Measurements from ENCODE around the gene SQSTM1. TPM values are rescaled to one million over a fixed set of nuclear protein-coding genes. Genes with fewer than 3 reads are reported as not detected.
A peak's percentile ranks its signal among the peaks of the same experiment; 100 is the strongest.

SQSTM1 gene
- polyA plus RNA-seq, 2 of the 4 experiments (the other 2 are of a cell fraction), result 362 to 625 TPM

DNA sequence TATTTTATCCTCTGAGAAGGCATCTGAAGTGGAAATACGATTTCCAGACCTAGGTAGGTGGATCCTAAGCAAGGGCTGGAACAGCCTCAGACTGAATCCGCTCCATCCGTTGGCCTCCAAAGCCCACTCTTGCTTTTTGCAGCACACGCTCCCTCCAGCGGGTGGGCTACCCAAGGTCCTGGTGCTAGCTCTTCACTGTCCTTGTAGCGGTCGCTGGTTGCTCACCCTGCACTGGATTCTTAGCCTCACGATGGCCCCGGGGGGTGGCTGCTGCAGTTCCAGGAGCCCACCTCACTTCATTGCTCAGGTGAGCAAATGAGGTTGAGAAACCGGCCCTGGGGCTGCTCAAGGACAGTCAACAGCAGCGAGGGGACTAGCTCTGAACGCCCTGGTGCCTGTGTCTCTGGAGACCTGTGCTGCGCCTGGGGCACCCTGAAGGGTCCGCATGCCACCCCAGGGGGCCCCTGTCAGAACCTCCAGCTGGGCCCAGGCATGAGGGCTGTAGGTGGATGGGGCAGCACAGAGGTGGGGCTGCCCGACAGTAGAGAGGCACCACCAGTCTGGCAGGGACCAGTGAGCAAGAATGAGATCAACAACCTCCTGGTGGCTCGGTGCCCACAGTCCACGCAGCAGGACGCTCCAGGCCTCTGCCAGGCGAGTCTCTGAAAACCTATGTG is 18.4 kb upstream of the SQSTM1 start:
- Histone ChIP-seq H3K4me2 (no peak overlapping the region; the same call in 2 of the 3 replicates), H3K4me3 (no peak overlapping the region), H3K9me3 (no peaks in the 10 kb centered on the region), H3K27ac (peak overlapping the region in 1 of 2 experiments; percentile 99; a peak in 2 of 6 replicates), H3K4me1 (peaks cover 33% of the 10 kb centered on the region)
- DNase-seq (ENCODE audit: low read depth in 1 of 2, low spot score in 1 of 2) (no peak), FAIRE-seq (no peak), ATAC-seq (peak in 1 of 2 experiments; percentile 3; a peak in 3 of 6 replicates)
- 75% methylated on average over 14 of the region's 19 CpGs for WGBS (ENCODE audit: missing lambda C conversion rate)
- CTCF ChIA-PET, result interaction anchor here (0.5 to 6.2 kb wide), 36 partner anchors 10 to 291 kb away, joined by 3 to 86 read pairs (median 4); partner anchors contain the start of genes LTC4S, MRNIP, SQSTM1 and TBC1D9B
- POLR2A ChIA-PET, result interaction anchor here (1.0 to 1.9 kb wide), 2 partner anchors 18 to 20 kb away, joined by 4 to 9 read pairs; partner anchors contain the start of gene SQSTM1
- TF ChIP-seq, protein P1, sequence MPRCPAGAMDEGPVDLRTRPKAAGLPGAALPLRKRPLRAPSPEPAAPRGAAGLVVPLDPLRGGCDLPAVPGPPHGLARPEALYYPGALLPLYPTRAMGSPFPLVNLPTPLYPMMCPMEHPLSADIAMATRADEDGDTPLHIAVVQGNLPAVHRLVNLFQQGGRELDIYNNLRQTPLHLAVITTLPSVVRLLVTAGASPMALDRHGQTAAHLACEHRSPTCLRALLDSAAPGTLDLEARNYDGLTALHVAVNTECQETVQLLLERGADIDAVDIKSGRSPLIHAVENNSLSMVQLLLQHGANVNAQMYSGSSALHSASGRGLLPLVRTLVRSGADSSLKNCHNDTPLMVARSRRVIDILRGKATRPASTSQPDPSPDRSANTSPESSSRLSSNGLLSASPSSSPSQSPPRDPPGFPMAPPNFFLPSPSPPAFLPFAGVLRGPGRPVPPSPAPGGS (IDR thresholded peaks at IDR 0.05), result no peak
- TF ChIP-seq POLR2AphosphoS2 (conservative IDR thresholded peaks at IDR 0.05; ENCODE audit: low read length) (no peak), RAD21 (conservative IDR thresholded peaks at IDR 0.05 in 1 of 2, IDR thresholded peaks at IDR 0.05 in 1 of 2) (no peak), CBX8 (IDR thresholded peaks at IDR 0.05) (no peak), RFX5 (IDR thresholded peaks at IDR 0.05) (no peak), NFE2L2 (conservative IDR thresholded peaks at IDR 0.05; ENCODE audit: low read length) (no peak), JUN (IDR thresholded peaks at IDR 0.05) (no peak), BHLHE40 (IDR thresholded peaks at IDR 0.05; ENCODE audit: low read depth, low read length) (no peak), MAFK (IDR thresholded peaks at IDR 0.05; ENCODE audit: partially characterized antibody) (no peak), KDM5A (IDR thresholded peaks at IDR 0.05) (no peak), EP300 (IDR thresholded peaks at IDR 0.05) (no peak), CEBPB (IDR thresholded peaks at IDR 0.05) (no peak), HDAC2 (IDR thresholded peaks at IDR 0.05) (no peak), KDM1A (IDR thresholded peaks at IDR 0.05; ENCODE audit: low read depth) (no peak), CHD2 (IDR thresholded peaks at IDR 0.05; ENCODE audit: low read length, partially characterized antibody) (no peak), FOSL2 (IDR thresholded peaks at IDR 0.05) (no peak), FOSL2 (CRISPR knock-in tag; IDR thresholded peaks at IDR 0.05) (no peak), HOXA7 (CRISPR knock-in tag; IDR thresholded peaks at IDR 0.05) (no peak), GATA3 (IDR thresholded peaks at IDR 0.05; ENCODE audit: borderline replicate concordance) (no peak)
- TF ChIP-seq, protein P2, sequence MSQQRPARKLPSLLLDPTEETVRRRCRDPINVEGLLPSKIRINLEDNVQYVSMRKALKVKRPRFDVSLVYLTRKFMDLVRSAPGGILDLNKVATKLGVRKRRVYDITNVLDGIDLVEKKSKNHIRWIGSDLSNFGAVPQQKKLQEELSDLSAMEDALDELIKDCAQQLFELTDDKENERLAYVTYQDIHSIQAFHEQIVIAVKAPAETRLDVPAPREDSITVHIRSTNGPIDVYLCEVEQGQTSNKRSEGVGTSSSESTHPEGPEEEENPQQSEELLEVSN (IDR thresholded peaks at IDR 0.05; ENCODE audit: borderline replicate concordance, low read depth), result no peak
- TF ChIP-seq, protein P3, sequence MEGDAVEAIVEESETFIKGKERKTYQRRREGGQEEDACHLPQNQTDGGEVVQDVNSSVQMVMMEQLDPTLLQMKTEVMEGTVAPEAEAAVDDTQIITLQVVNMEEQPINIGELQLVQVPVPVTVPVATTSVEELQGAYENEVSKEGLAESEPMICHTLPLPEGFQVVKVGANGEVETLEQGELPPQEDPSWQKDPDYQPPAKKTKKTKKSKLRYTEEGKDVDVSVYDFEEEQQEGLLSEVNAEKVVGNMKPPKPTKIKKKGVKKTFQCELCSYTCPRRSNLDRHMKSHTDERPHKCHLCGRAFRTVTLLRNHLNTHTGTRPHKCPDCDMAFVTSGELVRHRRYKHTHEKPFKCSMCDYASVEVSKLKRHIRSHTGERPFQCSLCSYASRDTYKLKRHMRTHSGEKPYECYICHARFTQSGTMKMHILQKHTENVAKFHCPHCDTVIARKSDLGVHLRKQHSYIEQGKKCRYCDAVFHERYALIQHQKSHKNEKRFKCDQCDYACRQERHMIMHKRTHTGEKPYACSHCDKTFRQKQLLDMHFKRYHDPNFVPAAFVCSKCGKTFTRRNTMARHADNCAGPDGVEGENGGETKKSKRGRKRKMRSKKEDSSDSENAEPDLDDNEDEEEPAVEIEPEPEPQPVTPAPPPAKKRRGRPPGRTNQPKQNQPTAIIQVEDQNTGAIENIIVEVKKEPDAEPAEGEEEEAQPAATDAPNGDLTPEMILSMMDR (IDR thresholded peaks at IDR 0.05), result no peak

DNA sequence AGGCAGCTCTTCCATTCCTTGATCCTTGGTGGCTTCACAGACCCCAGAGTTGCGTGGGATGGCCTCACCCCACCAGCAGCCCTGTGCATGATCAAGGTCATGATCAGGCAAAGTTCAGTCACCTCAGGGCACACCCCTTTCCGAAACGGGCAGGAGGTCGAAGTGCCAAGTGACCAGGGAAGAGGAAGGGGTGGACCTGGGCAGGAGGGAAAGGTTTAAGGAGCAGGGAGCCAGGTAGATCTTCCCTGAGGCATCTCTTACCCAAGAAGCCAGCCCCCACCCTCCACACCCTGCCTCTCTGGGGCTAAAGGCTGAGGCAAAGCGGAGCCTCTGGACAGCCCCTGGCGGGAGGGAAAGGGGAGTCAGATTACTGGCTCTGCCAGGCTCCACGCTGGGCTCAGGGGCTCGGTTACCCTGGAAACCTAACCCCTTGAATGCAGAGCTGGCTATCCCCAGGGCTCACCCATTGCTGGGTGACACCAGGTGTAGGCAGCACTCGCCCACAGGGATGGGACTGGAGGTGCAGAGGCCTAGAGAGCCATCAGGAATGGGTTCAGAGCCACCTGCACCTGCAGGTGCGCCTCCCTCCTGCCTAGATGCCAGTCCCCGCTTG is 17.6 kb upstream of the SQSTM1 start:
- Histone ChIP-seq H3K9me3 (no peaks in the 10 kb centered on the region), H3K27ac (peak overlapping the region in 1 of 2 experiments; percentile 99; a peak in 3 of 6 replicates), H3K4me2 (peak overlapping the region; percentile 95; the same call in 2 of the 3 replicates), H3K4me3 (no peak overlapping the region), H3K4me1 (peaks cover 36% of the 10 kb centered on the region)
- FAIRE-seq (no peak), DNase-seq (ENCODE audit: low read depth in 1 of 2, low spot score in 1 of 2) (no peak), ATAC-seq (no peak)
- CTCF ChIA-PET, result interaction anchor here (0.7 to 6.2 kb wide), 17 partner anchors 10 to 321 kb away, joined by 3 to 86 read pairs (median 7); partner anchors contain the start of genes LTC4S, MRNIP, SQSTM1 and TBC1D9B
- TF ChIP-seq, protein P4, sequence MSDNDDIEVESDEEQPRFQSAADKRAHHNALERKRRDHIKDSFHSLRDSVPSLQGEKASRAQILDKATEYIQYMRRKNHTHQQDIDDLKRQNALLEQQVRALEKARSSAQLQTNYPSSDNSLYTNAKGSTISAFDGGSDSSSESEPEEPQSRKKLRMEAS (IDR thresholded peaks at IDR 0.05), result no peak
- TF ChIP-seq ZSCAN20 (CRISPR knock-in tag; IDR thresholded peaks at IDR 0.05) (no peak), PHF8 (IDR thresholded peaks at IDR 0.05; ENCODE audit: borderline replicate concordance, low read depth) (no peak), FOSL2 (IDR thresholded peaks at IDR 0.05) (no peak), FOSL2 (CRISPR knock-in tag; IDR thresholded peaks at IDR 0.05) (no peak), GATA3 (IDR thresholded peaks at IDR 0.05; ENCODE audit: borderline replicate concordance) (no peak), CEBPB (IDR thresholded peaks at IDR 0.05) (no peak), ZC3H11A (IDR thresholded peaks at IDR 0.05) (no peak), HDAC2 (IDR thresholded peaks at IDR 0.05) (no peak), JUNB (IDR thresholded peaks at IDR 0.05) (no peak)
- TF ChIP-seq, protein P3 (IDR thresholded peaks at IDR 0.05), result no peak
- POLR2A ChIA-PET, result interaction anchor here (1.9 kb wide), 1 partner anchor 18 kb away, joined by 9 read pairs; the partner anchor contains the start of gene SQSTM1
- 78% methylated on average over 11 of the region's 11 CpGs for WGBS (ENCODE audit: missing lambda C conversion rate)
